Mucosa of descending colon (tissue), 3 donors: ENCODE results near the gene PCK2. TPM values are rescaled to one million over a fixed set of nuclear protein-coding genes. Genes with fewer than 3 reads are reported as not detected.
A peak's percentile ranks its signal among the peaks of the same experiment; 100 is the strongest.

ENCODE experiments used
- ATAC-seq: fragments of 200-7000 bp; cut with Tn5 transposase; one replicate; pipeline ENCODE4 v1.9.1; 2020; ENCODE audit warnings: mild to moderate bottlenecking, moderate library complexity
- DNase-seq, 3 donors: peaks; one replicate each; pipeline ENCODE4 v3.0.0-alpha.2; 2020
- H3K36me3 ChIP-seq: fragments of 200-600 bp; one replicate; pipeline ENCODE4 v1.8.0; 2021; ENCODE audit warnings: low read depth, mild to moderate bottlenecking
- H3K4me1 ChIP-seq: fragments of 200-600 bp; one replicate; pipeline ENCODE4 v1.8.0; 2021; ENCODE audit warnings: low read depth, mild to moderate bottlenecking
- H3K4me3 ChIP-seq: fragments of 200-600 bp; one replicate; pipeline ENCODE4 v1.8.0; 2021; ENCODE audit warnings: mild to moderate bottlenecking
- H3K9me3 ChIP-seq: fragments of 200-600 bp; one replicate; pipeline ENCODE4 v1.8.0; 2021; ENCODE audit warnings: mild to moderate bottlenecking
- intact Hi-C, 2 donors: fragments of 100-400 bp; cut with DNase I in 1 of 2; cut with micrococcal nuclease in 1 of 2; formaldehyde crosslinking; loops; one replicate each; pipeline versions ENCODE4 v1.11.0 to v1.11.1; 2022; cut with DNase I, micrococcal nuclease
- total RNA-seq, 3 donors: library from RNA; stranded (reverse); fragmentation: NEBNext Ultra II Directional in 2 of 3; extraction: Animal tissue kit (Norgen Biotek cat#: 25700) in 2 of 3; gene quantifications; one replicate each; pipeline versions ENCODE4 v1.2.1 to v1.2.4, GENCODE V29; 2021 to 2023
- TF ChIP-seq, protein P1 (sequence below): fragments of 200-600 bp; IDR thresholded peaks from one replicate; pipeline ENCODE4 v1.8.0; 2022; ENCODE audit warnings: antibody characterized with exemption, mild to moderate bottlenecking
- donor health status: DM: no; HTN: no; CAD: no; lungs with moderate emphysema.
- donor health status: DM: no; HTN: no; CAD: no.
- donor health status: DM: no; HTN: yes; CAD: no.

PCK2 gene
- total RNA-seq, 3 donors from 2014 or later = 64.7 to 150 (median 150) TPM

DNA sequence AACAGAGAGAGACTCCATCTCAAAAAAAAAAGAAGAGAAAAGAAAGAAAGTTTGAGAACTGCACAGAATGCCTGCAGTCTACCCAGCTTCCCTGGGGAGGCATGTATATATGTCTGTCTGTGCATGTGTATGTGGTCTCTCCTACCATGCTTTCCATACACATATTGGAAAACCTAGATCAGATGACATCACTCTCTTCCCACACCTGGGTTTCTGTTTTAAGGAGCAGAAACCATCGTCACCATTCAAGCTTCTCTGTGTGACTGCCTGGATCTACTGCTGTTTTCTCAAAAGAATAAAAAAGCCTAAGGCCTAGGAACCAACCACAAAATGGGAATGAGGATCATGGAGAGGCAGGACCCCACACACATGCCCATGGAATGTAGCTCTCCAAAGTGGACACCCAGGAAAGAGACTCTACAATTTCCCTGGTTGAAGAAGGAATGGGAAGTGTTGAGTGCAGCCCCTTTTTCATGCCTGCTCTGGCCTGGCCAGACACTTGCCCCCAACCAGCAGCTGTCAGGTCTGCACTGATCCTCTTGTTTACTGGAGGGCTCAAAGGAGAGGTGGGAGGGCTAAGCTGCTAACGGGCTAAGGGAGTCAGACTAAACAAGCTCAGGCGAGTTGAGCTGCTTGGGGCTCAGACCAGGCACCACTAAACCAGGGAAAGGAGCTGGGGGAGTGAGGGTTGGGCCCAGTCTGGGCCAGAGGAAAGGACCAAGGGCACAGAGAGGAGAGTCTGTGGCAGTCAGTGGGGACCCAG lies 7.7 kb upstream of the PCK2 start:
- intact Hi-C loops = no loop called here
- no peak for ATAC-seq
- DNase-seq = no peak
- TF ChIP-seq, protein P1, sequence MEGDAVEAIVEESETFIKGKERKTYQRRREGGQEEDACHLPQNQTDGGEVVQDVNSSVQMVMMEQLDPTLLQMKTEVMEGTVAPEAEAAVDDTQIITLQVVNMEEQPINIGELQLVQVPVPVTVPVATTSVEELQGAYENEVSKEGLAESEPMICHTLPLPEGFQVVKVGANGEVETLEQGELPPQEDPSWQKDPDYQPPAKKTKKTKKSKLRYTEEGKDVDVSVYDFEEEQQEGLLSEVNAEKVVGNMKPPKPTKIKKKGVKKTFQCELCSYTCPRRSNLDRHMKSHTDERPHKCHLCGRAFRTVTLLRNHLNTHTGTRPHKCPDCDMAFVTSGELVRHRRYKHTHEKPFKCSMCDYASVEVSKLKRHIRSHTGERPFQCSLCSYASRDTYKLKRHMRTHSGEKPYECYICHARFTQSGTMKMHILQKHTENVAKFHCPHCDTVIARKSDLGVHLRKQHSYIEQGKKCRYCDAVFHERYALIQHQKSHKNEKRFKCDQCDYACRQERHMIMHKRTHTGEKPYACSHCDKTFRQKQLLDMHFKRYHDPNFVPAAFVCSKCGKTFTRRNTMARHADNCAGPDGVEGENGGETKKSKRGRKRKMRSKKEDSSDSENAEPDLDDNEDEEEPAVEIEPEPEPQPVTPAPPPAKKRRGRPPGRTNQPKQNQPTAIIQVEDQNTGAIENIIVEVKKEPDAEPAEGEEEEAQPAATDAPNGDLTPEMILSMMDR = no peak
- Histone ChIP-seq H3K4me1 (peaks cover 8% of the 10 kb centered on the region), H3K4me3 (no peak overlapping the region), H3K9me3 (no peaks in the 10 kb centered on the region), H3K36me3 (no peaks in the 10 kb centered on the region)

DNA sequence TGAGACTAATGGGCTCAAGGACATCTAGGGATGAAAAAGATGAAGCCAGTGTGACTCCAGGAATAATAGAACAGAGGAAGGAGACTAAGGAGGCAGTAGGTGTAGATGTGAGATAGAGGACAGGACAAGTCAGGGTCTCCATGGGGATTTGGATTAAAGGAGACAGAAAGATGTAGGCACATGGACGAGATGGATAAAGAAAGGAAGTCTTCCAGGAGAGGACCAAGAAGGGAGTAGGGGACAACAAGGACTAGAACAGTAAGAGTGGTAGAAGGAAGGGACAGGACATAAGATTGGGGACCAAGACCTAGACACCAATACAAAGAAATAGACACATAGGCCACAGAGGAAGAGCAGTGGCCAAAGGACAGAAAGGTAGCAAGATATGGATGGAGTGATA lies 7.1 kb upstream of the PCK2 start:
- Histone ChIP-seq H3K4me1 (peaks cover 5% of the 10 kb centered on the region), H3K9me3 (no peaks in the 10 kb centered on the region), H3K36me3 (no peaks in the 10 kb centered on the region), H3K4me3 (no peak overlapping the region)
- ATAC-seq (no peak), DNase-seq (no peak)
- TF ChIP-seq, protein P1 = no peak
- intact Hi-C loops = no loop called here

DNA sequence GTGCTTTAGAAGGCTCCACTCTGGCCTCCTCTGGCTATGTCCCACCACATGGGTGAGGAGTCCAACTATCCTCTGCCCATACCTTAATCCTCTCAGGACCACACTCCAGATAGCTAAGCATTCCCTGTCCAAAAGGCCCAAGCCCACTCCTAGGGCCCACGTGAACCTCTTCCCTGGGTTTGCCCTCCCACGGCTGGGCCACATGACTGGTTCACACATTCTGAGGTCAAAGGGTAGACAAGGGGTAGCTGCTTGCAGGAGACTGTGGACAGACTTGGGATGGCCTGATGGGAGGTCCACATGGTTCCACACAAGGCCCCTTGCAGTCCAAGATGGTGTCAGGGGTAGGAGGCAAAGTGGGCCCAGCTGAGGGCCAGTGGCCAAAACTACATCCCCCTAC lies 6.0 kb upstream of the PCK2 start:
- TF ChIP-seq, protein P1 = no peak
- Histone ChIP-seq H3K36me3 (no peaks in the 10 kb centered on the region), H3K4me3 (no peak overlapping the region), H3K4me1 (peaks cover 12% of the 10 kb centered on the region), H3K9me3 (no peaks in the 10 kb centered on the region)
- DNase-seq = no peak
- no peak for ATAC-seq
- intact Hi-C loops = no loop called here

DNA sequence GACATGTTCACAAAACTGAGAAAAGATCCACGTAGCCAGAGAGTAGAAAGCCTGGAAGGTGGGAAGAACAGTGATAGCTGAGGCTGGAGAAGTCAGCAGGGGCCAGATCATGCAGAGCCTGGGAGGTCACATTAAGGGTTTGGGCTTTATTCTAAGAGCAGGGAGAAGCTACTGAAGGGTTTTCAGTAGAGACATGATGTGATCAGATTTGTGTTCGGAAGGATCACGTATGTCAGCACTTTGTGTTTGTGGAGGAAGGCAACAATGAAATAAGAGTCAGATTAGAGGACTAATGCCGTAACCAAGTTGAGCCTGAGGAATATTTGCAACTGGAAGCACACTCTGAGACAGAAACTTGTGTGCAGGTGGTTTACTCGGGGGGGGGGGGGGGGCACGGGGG lies 4.2 kb upstream of the PCK2 start:
- intact Hi-C loops = loop anchor here in 1 of 2 donors (1.0 kb wide), 1 partner anchor 32 kb away; no protein-coding TSS in a partner anchor

DNA sequence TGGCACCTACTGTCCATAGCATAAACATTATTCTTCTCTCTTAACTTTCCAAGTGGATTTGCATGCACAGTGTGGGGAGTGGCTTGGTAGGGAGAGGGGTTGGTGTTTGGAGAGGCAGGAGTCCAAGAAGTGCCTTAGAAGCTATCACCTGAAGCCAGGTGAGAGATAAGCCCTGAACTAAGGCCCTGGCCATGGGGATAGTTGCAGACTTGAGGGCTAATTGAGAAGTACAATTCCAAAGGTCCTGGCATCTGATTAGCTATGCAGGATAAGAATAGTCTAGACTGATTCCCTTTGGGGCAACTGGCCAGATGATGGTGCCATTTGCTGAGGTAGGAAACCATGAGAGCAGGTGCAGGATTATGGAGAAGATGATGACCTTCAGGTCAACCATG lies 2.0 kb upstream of the PCK2 start:
- TF ChIP-seq, protein P1 = no peak
- DNase-seq (peak in 1 of 3 donors; percentile 51), ATAC-seq (peak; percentile 2)
- H3K4me1 ChIP-seq = peaks cover 31% of the 10 kb centered on the region
- no peaks in the 10 kb centered on the region for H3K36me3 ChIP-seq
- intact Hi-C loops = no loop called here
- H3K4me3 ChIP-seq = no peak overlapping the region
- no peaks in the 10 kb centered on the region for H3K9me3 ChIP-seq

More for the DNA sequence above, 4.2 kb upstream of the PCK2 start:
- DNase-seq (no peak), ATAC-seq (no peak)
- H3K9me3 ChIP-seq = no peaks in the 10 kb centered on the region
- peaks cover 18% of the 10 kb centered on the region for H3K4me1 ChIP-seq
- TF ChIP-seq, protein P1 = no peak
- no peaks in the 10 kb centered on the region for H3K36me3 ChIP-seq
- no peak overlapping the region for H3K4me3 ChIP-seq
